ENCODE measurements around the gene SULF2. TPM values are rescaled to one million over a fixed set of nuclear protein-coding genes. Genes with fewer than 3 reads are reported as not detected.

Gene SULF2
- polyA plus RNA-seq, 3 donors, result 67.5 to 79.3 (median 69.8) TPM

GRCh38 chr20:47786765-47787107, 1.5 kb upstream of the SULF2 start:
- no peak for DNase-seq

GRCh38 chr20:47785854-47786764, 828 bp upstream of the SULF2 start:
- peak; percentile 88 for DNase-seq

- DNase-seq, result no peak
Observed at GRCh38 chr20:47784599-47785310, 526 bp downstream of the SULF2 start.

GRCh38 chr20:47783828-47784598, 1.3 kb downstream of the SULF2 start:
- no peak for DNase-seq

- DNase-seq, result no peak
Observed at GRCh38 chr20:47782920-47783552, 2.2 kb downstream of the SULF2 start.

- DNase-seq, result no peak
Observed at GRCh38 chr20:47782076-47782475, 3.2 kb downstream of the SULF2 start.

- DNase-seq, result no peak
Observed at GRCh38 chr20:47781632-47782031, 3.6 kb downstream of the SULF2 start.

- DNase-seq, result no peak
Observed at GRCh38 chr20:47780720-47781389, 4.4 kb downstream of the SULF2 start.

GRCh38 chr20:47778398-47779354, 6.6 kb downstream of the SULF2 start:
- DNase-seq, result no peak

- no peak for DNase-seq
Observed at GRCh38 chr20:47777220-47777619, 8.1 kb downstream of the SULF2 start.

- no peak for DNase-seq
Observed at GRCh38 chr20:47776639-47777038, 8.6 kb downstream of the SULF2 start.

- DNase-seq, result no peak
Observed at GRCh38 chr20:47775841-47776240, 9.4 kb downstream of the SULF2 start.

GRCh38 chr20:47775039-47775438, 10.2 kb downstream of the SULF2 start:
- DNase-seq, result no peak

GRCh38 chr20:47774131-47774777, 11.0 kb downstream of the SULF2 start:
- DNase-seq, result no peak

- DNase-seq, result no peak
Observed at GRCh38 chr20:47773371-47773786, 11.9 kb downstream of the SULF2 start.

- no peak for DNase-seq
Observed at GRCh38 chr20:47770935-47771334, 14.3 kb downstream of the SULF2 start.

- no peak for DNase-seq
Observed at GRCh38 chr20:47768016-47768824, 17.1 kb downstream of the SULF2 start.

GRCh38 chr20:47765691-47766594, 19.3 kb downstream of the SULF2 start:
- DNase-seq, result no peak

All from renal pelvis (tissue), 4 donors.